Spleen (tissue), 7 donors: ENCODE measurements around the gene PRR11.

ENCODE experiments used
- CTCF ChIP-seq, 11 experiments: fragments of 200-600 bp in 7 of 11; fragments of 450-650 bp in 4 of 11; sonication (generic) in 4 of 11; IDR thresholded peaks in 8 of 11; conservative IDR thresholded peaks in 3 of 11; 1 replicate in 7 of 11; 2 replicates in 4 of 11; pipeline versions ENCODE4 v1.4.0 to v1.8.0; 2016 to 2021; ENCODE audit warnings: antibody characterized with exemption in 11 of 11, inconsistent platforms in 4 of 11, mild to moderate bottlenecking in 1 of 11
- POLR2A ChIP-seq, 3 donors: fragments of 450-650 bp; IDR thresholded peaks; one replicate each; pipeline ENCODE4 v1.5.1; 2017; ENCODE audit warnings: antibody characterized with exemption in 3 of 3, mild to moderate bottlenecking in 1 of 3
- POLR2AphosphoS5 ChIP-seq, 3 donors: sonication (generic); formaldehyde crosslinking; IDR thresholded peaks; one replicate each; pipeline ENCODE4 v1.5.1; 2017; ENCODE audit warnings: antibody characterized with exemption in 3 of 3
- donor health status: DM: no; HTN: no; CAD: no; lungs with moderate emphysema.
- donor health status: DM: no; HTN: no; CAD: no.
- donor health status: DM: no; HTN: no; CAD: no.

DNA sequence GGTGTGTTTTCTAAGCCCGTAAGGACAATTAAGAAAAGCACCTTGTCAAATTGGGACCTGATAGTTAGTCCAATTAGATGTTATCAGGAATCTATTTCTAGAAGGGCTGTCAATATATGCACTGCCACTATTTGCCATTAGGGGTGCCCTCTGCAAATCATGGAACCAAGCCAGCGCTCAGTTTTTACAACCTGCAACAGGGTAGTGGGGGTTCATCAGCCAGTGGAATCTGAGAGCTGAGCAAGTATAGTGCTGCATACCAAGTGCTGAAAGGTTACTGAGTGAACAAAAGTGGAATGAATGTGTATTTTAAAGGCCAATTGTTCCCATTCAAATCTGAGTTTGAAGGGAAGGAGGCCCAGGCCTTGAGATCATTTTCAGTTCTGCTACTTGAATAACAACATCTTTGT is 10.4 kb downstream of the PRR11 start:
- peak in 8 of 11 experiments; percentile 12 to 66 (median 58) for TF ChIP-seq CTCF (IDR thresholded peaks at IDR 0.05 in 8 of 11, conservative IDR thresholded peaks at IDR 0.05 in 3 of 11)
- TF ChIP-seq POLR2AphosphoS5 (IDR thresholded peaks at IDR 0.05): no peak
- no peak for TF ChIP-seq POLR2A (IDR thresholded peaks at IDR 0.05)
